K562 (cell line): ENCODE measurements around the gene ATP5ME. TPM values are rescaled to one million over a fixed set of nuclear protein-coding genes. Genes with fewer than 3 reads are reported as not detected.

Experiments used
- ARID3B ChIP-seq: fragments of 250-450 bp; sonication (Bioruptor Pico); IDR thresholded peaks from 2 replicates; pipeline ENCODE4 v1.4.0; 2020; ENCODE audit warnings: borderline replicate concordance
- ELF1 ChIP-seq: fragments of 200-800 bp; sonication (Bioruptor generic); IDR thresholded peaks from 2 replicates; pipeline ENCODE4 v1.6.1; 2016; ENCODE audit warnings: missing genetic modification characterization, missing compliant biosample characterization
- KDM1A ChIP-seq, 2 experiments: fragments of 450-650 bp; IDR thresholded peaks; 2 replicates each; pipeline ENCODE4 v1.6.1; 2016; ENCODE audit warnings: mild to moderate bottlenecking in 2 of 2
- KLF10 ChIP-seq: fragments of 250-450 bp; sonication (Bioruptor Pico); IDR thresholded peaks from 2 replicates; pipeline ENCODE4 v1.6.1; 2021; ENCODE audit warnings: matching md5 sums
- NBN ChIP-seq: fragments of 450-650 bp; IDR thresholded peaks from 2 replicates; pipeline ENCODE4 v1.6.1; 2016; ENCODE audit warnings: low read depth, mild to moderate bottlenecking
- NFRKB ChIP-seq: fragments of 450-650 bp; IDR thresholded peaks from 2 replicates; pipeline ENCODE4 v1.6.1; 2016; ENCODE audit warnings: low read depth
- POU5F1 ChIP-seq: fragments of 150-350 bp; IDR thresholded peaks from 2 replicates; pipeline ENCODE4 v1.6.1; 2014; ENCODE audit warnings: borderline replicate concordance, low read length, low read depth, mild to moderate bottlenecking; ENCODE audit not compliant: partially characterized antibody
- PPARD ChIP-seq: fragments of 250-450 bp; sonication (Bioruptor Pico); IDR thresholded peaks from 2 replicates; pipeline ENCODE4 v1.8.0; 2022; ENCODE audit warnings: inconsistent platforms, mild to moderate bottlenecking, moderate library complexity
- SNIP1 ChIP-seq: fragments of 450-650 bp; IDR thresholded peaks from 2 replicates; pipeline ENCODE4 v1.7.1; 2017; ENCODE audit warnings: low read depth, mild to moderate bottlenecking
- TRIM24 ChIP-seq, 2 experiments: fragments of 450-650 bp; IDR thresholded peaks; 2 replicates each; pipeline ENCODE4 v1.6.1; 2016
- WHSC1 ChIP-seq: IDR thresholded peaks from one replicate; pipeline ENCODE4 v1.6.1; 2012; ENCODE audit warnings: low read length, control low read depth, inconsistent platforms
- ZFP30 ChIP-seq: fragments of 250-450 bp; sonication (Bioruptor Pico); IDR thresholded peaks from 2 replicates; pipeline ENCODE4 v1.8.0; 2022; ENCODE audit warnings: moderate library complexity, mild to moderate bottlenecking, inconsistent platforms, borderline replicate concordance
- ZNF551 ChIP-seq: fragments of 250-450 bp; sonication (Bioruptor Pico); IDR thresholded peaks from 2 replicates; pipeline ENCODE4 v1.5.0; 2021; ENCODE audit warnings: mild to moderate bottlenecking, moderate library complexity
- ZNF592 ChIP-seq: fragments of 450-650 bp; IDR thresholded peaks from 2 replicates; pipeline ENCODE4 v1.6.1; 2017; ENCODE audit warnings: antibody characterized with exemption, mild to moderate bottlenecking
- ZNF785 ChIP-seq: fragments of 250-450 bp; sonication (Bioruptor Pico); IDR thresholded peaks from 2 replicates; pipeline ENCODE4 v1.4.0; 2020; ENCODE audit warnings: mild to moderate bottlenecking
- polyA plus RNA-seq, 8 experiments: library from polyadenylated mRNA; depleted of rRNA in 4 of 8; stranded (reverse) in 5 of 8; unstranded in 3 of 8; fragments of >200 nt; fragmentation: Nextera tagmentation in 2 of 8; fragmentation: Illumina TruSeq in 1 of 8; extraction: Ambion mirVana in 2 of 8; extraction: Trizol in 1 of 8; gene quantifications; 2 replicates each; pipeline versions ENCODE4 v1.2.1 to v1.2.3, GENCODE V29; 2011 to 2014; ENCODE audit warnings: inconsistent platforms in 1 of 8, missing spikeins in 1 of 8
- total RNA-seq, 7 experiments: library from RNA; depleted of rRNA in 6 of 7; stranded (reverse); fragments of >200 nt in 6 of 7; fragmentation: Illumina TruSeq in 2 of 7; extraction: Trizol in 2 of 7; gene quantifications; 2 replicates each; pipeline versions ENCODE4 v1.2.1 to v1.2.3, GENCODE V29; 2011 to 2021; ENCODE audit warnings: low replicate concordance in 1 of 7
- TF ChIP-seq, protein P1 (sequence below), 2 experiments: fragments of 450-650 bp; formaldehyde crosslinking in 1 of 2; IDR thresholded peaks; 2 replicates each; pipeline versions ENCODE4 v1.4.0 to v1.6.1; 2014 to 2020; ENCODE audit warnings: mild to moderate bottlenecking in 2 of 2, borderline replicate concordance in 1 of 2, low read depth in 1 of 2

The ATP5ME gene
- total and polyA plus RNA-seq, 9 of the 15 experiments (the other 6 are each of a cell fraction or from before 2014, with no cell fraction given): 509 to 2,480 (median 887) TPM

GRCh38 chr4:702618-703048 lies 28.6 kb upstream of the ATP5ME start (continued):
- peak; percentile 65 for TF ChIP-seq ZNF592
- TF ChIP-seq POU5F1: no peak
- TF ChIP-seq ZNF551 (CRISPR knock-in tag): no peak
- TF ChIP-seq NFRKB: no peak
- no peak for TF ChIP-seq PPARD (CRISPR knock-in tag)
- TF ChIP-seq ZFP30 (CRISPR knock-in tag): no peak
- no peak for TF ChIP-seq ELF1 (tag)
- peak in 1 of 2 experiments; percentile 65; a peak in 2 of 4 replicates for TF ChIP-seq TRIM24 (IDR thresholded peaks at IDR 0.05)
- no peak for TF ChIP-seq ARID3B (CRISPR knock-in tag)
- no peak for TF ChIP-seq NBN
- no peak for TF ChIP-seq ZNF785 (CRISPR knock-in tag)
- no peak for TF ChIP-seq SNIP1
- no peak for TF ChIP-seq KDM1A (IDR thresholded peaks at IDR 0.05)
- TF ChIP-seq WHSC1: no peak
- TF ChIP-seq KLF10 (CRISPR knock-in tag): no peak
- TF ChIP-seq, protein P1, sequence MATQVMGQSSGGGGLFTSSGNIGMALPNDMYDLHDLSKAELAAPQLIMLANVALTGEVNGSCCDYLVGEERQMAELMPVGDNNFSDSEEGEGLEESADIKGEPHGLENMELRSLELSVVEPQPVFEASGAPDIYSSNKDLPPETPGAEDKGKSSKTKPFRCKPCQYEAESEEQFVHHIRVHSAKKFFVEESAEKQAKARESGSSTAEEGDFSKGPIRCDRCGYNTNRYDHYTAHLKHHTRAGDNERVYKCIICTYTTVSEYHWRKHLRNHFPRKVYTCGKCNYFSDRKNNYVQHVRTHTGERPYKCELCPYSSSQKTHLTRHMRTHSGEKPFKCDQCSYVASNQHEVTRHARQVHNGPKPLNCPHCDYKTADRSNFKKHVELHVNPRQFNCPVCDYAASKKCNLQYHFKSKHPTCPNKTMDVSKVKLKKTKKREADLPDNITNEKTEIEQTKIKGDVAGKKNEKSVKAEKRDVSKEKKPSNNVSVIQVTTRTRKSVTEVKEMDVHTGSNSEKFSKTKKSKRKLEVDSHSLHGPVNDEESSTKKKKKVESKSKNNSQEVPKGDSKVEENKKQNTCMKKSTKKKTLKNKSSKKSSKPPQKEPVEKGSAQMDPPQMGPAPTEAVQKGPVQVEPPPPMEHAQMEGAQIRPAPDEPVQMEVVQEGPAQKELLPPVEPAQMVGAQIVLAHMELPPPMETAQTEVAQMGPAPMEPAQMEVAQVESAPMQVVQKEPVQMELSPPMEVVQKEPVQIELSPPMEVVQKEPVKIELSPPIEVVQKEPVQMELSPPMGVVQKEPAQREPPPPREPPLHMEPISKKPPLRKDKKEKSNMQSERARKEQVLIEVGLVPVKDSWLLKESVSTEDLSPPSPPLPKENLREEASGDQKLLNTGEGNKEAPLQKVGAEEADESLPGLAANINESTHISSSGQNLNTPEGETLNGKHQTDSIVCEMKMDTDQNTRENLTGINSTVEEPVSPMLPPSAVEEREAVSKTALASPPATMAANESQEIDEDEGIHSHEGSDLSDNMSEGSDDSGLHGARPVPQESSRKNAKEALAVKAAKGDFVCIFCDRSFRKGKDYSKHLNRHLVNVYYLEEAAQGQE (IDR thresholded peaks at IDR 0.05; ENCODE audit: borderline replicate concordance): peak; percentile 99
- TF ChIP-seq, protein P1 (CRISPR knock-in tag; IDR thresholded peaks at IDR 0.05; ENCODE audit: low read depth): no peak
